ENCODE measurements around the gene CLRN1.

CLRN1 gene, protein sequence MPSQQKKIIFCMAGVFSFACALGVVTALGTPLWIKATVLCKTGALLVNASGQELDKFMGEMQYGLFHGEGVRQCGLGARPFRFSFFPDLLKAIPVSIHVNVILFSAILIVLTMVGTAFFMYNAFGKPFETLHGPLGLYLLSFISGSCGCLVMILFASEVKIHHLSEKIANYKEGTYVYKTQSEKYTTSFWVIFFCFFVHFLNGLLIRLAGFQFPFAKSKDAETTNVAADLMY

GRCh38 chr3:150972366-150973071, at the start of gene CLRN1:
Gene CLRN1 (minus strand): TSS chr3:150972727. CDS start chr3:150972708, 19 bp downstream.
- Mint-ChIP-seq H3K27ac (peak within 1 kb of the TSS; percentile 38), H3K9me3 (no peaks in the 10 kb centered on the region), H3K27me3 (ENCODE audit: low read depth, poor library complexity) (peaks cover 10% of the 10 kb centered on the region), H3K4me1 (peaks cover 41% of the 10 kb centered on the region), H3K36me3 (ENCODE audit: low read depth) (no peaks in the 10 kb centered on the region), H3K4me3 (peak within 1 kb of the TSS; percentile 56)
- peak; percentile 10 for DNase-seq
- TF ChIP-seq, protein P1, sequence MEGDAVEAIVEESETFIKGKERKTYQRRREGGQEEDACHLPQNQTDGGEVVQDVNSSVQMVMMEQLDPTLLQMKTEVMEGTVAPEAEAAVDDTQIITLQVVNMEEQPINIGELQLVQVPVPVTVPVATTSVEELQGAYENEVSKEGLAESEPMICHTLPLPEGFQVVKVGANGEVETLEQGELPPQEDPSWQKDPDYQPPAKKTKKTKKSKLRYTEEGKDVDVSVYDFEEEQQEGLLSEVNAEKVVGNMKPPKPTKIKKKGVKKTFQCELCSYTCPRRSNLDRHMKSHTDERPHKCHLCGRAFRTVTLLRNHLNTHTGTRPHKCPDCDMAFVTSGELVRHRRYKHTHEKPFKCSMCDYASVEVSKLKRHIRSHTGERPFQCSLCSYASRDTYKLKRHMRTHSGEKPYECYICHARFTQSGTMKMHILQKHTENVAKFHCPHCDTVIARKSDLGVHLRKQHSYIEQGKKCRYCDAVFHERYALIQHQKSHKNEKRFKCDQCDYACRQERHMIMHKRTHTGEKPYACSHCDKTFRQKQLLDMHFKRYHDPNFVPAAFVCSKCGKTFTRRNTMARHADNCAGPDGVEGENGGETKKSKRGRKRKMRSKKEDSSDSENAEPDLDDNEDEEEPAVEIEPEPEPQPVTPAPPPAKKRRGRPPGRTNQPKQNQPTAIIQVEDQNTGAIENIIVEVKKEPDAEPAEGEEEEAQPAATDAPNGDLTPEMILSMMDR (IDR thresholded peaks at IDR 0.05) = no peak

DNA sequence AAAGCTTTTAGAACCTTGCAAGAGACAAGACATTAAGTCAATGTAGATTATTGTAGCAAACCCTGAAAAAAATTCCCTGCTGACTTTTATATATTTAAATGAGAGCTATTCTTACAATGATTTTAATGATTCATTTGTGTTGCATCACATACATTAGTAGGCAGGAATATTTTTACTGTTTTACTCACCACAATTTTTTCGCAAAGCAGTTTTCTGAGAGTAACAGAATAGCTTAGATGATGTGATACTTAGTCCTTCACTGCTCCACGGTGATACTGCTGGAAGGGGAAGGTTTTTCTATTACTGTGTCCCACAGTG, 43.9 kb upstream of the CLRN1 start:
- no peak overlapping the region for H3K4me3 Mint-ChIP-seq

GRCh38 chr3:151015767-151016477, 43.4 kb upstream of the CLRN1 start:
- Mint-ChIP-seq H3K4me1 (peaks cover 4% of the 10 kb centered on the region), H3K36me3 (ENCODE audit: low read depth) (no peaks in the 10 kb centered on the region), H3K9me3 (no peaks in the 10 kb centered on the region), H3K4me3 (no peak overlapping the region), H3K27ac (peak overlapping the region; percentile 19), H3K27me3 (ENCODE audit: low read depth, poor library complexity) (peaks cover 3% of the 10 kb centered on the region)
- no peak for DNase-seq
- TF ChIP-seq, protein P1 (IDR thresholded peaks at IDR 0.05) = no peak

More for the DNA sequence above, 43.9 kb upstream of the CLRN1 start:
- peaks cover 3% of the 10 kb centered on the region for H3K4me1 Mint-ChIP-seq
- no peaks in the 10 kb centered on the region for H3K9me3 Mint-ChIP-seq
- no peaks in the 10 kb centered on the region for H3K36me3 Mint-ChIP-seq (ENCODE audit: low read depth)
- TF ChIP-seq, protein P1 (IDR thresholded peaks at IDR 0.05) = no peak
- peaks cover 3% of the 10 kb centered on the region for H3K27me3 Mint-ChIP-seq (ENCODE audit: low read depth, poor library complexity)
- H3K27ac Mint-ChIP-seq = no peak overlapping the region
- no peak for DNase-seq

DNA sequence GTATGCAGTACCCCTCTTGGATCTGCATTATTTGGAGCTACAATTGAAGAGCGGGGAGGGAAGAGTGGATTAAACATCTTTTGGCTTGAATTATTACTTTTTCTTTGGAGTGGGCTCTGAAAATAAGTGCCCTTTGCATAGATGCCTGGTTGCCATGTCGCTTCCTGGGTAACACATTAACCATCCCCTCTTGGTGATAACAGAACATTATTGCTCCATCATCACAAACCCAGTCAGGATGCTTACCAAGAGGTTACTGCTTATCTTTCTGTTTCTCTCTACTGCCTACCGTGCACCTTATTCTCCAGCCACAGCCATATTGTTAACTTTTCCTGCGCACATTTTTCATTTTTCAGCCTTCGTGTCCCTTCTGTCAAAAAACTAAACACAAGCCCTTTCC, 42.7 kb upstream of the CLRN1 start:
- H3K36me3 Mint-ChIP-seq (ENCODE audit: low read depth) = no peaks in the 10 kb centered on the region
- H3K27ac Mint-ChIP-seq = peak overlapping the region; percentile 0
- no peak overlapping the region for H3K4me3 Mint-ChIP-seq

DNA sequence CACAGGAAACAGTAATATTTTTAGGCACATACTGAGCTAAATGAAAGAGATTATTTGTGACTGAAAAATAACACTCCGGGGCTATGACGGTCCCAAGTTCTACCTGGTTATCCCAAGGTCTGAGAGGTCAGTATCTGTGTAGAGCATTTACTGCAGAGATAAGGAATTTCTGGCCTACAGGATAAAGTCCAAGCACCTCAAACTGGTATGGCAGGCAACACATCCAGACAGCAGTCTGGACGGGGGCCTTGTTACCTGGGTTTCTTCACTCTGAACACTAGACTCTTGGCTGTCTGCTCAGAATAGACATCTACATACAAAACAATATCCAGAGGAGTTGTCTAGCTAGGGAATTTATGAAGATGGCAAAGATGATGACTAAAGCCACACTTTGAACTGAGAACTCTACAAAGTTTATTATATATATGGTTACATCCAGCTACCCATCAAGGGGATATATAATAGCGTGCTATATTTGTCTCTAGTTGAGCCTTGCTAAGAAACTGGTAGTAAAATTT, 42.0 kb upstream of the CLRN1 start:
- Mint-ChIP-seq H3K36me3 (ENCODE audit: low read depth) (no peaks in the 10 kb centered on the region), H3K27me3 (ENCODE audit: low read depth, poor library complexity) (peaks cover 6% of the 10 kb centered on the region), H3K4me3 (no peak overlapping the region), H3K27ac (no peak overlapping the region), H3K4me1 (peaks cover 9% of the 10 kb centered on the region), H3K9me3 (peaks cover 3% of the 10 kb centered on the region)
- TF ChIP-seq, protein P1 (IDR thresholded peaks at IDR 0.05) = no peak
- DNase-seq = no peak

More for the DNA sequence above, 42.7 kb upstream of the CLRN1 start:
- Mint-ChIP-seq H3K4me1 (peaks cover 6% of the 10 kb centered on the region), H3K9me3 (peaks cover 1% of the 10 kb centered on the region), H3K27me3 (ENCODE audit: low read depth, poor library complexity) (peaks cover 3% of the 10 kb centered on the region)
- no peak for DNase-seq
- TF ChIP-seq, protein P1 (IDR thresholded peaks at IDR 0.05) = no peak
